ENCODE measurements around the gene SLC16A5. TPM values are rescaled to one million over a fixed set of nuclear protein-coding genes. Genes with fewer than 3 reads are reported as not detected.

The SLC16A5 gene
- total RNA-seq, 1 experiment from 2014 or later: 17.1 TPM

DNA sequence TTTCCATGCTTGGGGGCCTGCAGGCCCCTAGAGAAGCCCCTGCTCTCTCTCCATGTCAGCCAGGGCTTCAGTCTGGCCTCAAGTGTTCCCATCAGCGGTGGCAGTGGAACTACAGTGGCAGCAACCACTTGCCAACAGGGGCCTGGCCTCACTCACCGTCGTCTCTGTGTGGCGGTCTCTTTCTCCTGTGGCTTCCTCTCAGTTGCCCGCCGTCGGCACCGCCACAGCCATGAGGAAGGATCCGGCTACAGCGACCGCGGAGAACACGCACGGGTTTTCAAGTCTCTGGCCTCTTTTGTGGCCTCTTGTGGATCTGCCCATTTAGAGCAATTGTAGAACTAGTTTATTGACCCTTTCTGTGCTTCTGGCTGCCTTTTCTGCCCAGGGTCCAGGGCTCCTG, 30.6 kb downstream of the SLC16A5 start:
- H3K56ac ChIP-seq (ENCODE audit: insufficient read length, low read depth, low read length): no peak overlapping the region
- no peak overlapping the region for H2BK5ac ChIP-seq (ENCODE audit: insufficient read length, low read length)
- H4K91ac ChIP-seq (ENCODE audit: insufficient read length, low read depth, low read length): no peak overlapping the region
- no peak overlapping the region for H2BK120ac ChIP-seq (ENCODE audit: low read depth, low read length, poor library complexity, severe bottlenecking)
- no peak overlapping the region for H4K8ac ChIP-seq (replicated peaks; ENCODE audit: insufficient read length, low read depth, low read length)
- no peak overlapping the region for H3T11ph ChIP-seq (ENCODE audit: low read length)
- H2AK5ac ChIP-seq (ENCODE audit: insufficient read length, low read length): no peak overlapping the region
- no peaks in the 10 kb centered on the region for H3K9me3 ChIP-seq (ENCODE audit: control insufficient read depth, low read depth, low read length)
- H3K36me3 Mint-ChIP-seq (ENCODE audit: insufficient read depth in 1 of 3, low read depth in 3 of 3): peaks cover 10 to 39% (median 21%) of the 10 kb centered on the region in 3 experiments; a peak in 6 of 7 replicates
- H3K23me2 ChIP-seq (ENCODE audit: insufficient read length, low read depth, low read length, poor library complexity, severe bottlenecking): no peaks in the 10 kb centered on the region
- H3K14ac ChIP-seq (ENCODE audit: insufficient read depth, low read length): no peak overlapping the region
- H2BK20ac ChIP-seq (ENCODE audit: low read depth, low read length, poor library complexity, severe bottlenecking): no peak overlapping the region
- no peak overlapping the region for H4K5ac ChIP-seq (ENCODE audit: insufficient read length, low read depth, low read length)
- no peak overlapping the region for H3K18ac ChIP-seq (ENCODE audit: insufficient read length, low read depth, low read length)
- H3K4me1 ChIP-seq (ENCODE audit: insufficient read depth, low read length): no peaks in the 10 kb centered on the region
- no peak overlapping the region for H2BK12ac ChIP-seq (ENCODE audit: insufficient read length, low read depth, low read length)
- WGBS (ENCODE audit: extremely low coverage, insufficient read length, low lambda C conversion rate): no CpG with 5 or more reads among the region's 14 CpGs
- H4K20me1 ChIP-seq (ENCODE audit: control insufficient read depth, insufficient read depth, insufficient read length): no peaks in the 10 kb centered on the region
- H3K4me2 ChIP-seq (ENCODE audit: insufficient read depth, insufficient read length, low read length): no peak overlapping the region
- no peaks in the 10 kb centered on the region for H3K9me3 Mint-ChIP-seq
- H3K4ac ChIP-seq (ENCODE audit: low read depth, low read length): no peak overlapping the region
- TF ChIP-seq, protein P1, sequence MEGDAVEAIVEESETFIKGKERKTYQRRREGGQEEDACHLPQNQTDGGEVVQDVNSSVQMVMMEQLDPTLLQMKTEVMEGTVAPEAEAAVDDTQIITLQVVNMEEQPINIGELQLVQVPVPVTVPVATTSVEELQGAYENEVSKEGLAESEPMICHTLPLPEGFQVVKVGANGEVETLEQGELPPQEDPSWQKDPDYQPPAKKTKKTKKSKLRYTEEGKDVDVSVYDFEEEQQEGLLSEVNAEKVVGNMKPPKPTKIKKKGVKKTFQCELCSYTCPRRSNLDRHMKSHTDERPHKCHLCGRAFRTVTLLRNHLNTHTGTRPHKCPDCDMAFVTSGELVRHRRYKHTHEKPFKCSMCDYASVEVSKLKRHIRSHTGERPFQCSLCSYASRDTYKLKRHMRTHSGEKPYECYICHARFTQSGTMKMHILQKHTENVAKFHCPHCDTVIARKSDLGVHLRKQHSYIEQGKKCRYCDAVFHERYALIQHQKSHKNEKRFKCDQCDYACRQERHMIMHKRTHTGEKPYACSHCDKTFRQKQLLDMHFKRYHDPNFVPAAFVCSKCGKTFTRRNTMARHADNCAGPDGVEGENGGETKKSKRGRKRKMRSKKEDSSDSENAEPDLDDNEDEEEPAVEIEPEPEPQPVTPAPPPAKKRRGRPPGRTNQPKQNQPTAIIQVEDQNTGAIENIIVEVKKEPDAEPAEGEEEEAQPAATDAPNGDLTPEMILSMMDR (conservative IDR thresholded peaks at IDR 0.05): no peak
- peaks cover 6% of the 10 kb centered on the region for H3K79me1 ChIP-seq (ENCODE audit: insufficient read depth, low read depth, low read length, poor library complexity, severe bottlenecking)
- H3K27me3 ChIP-seq (ENCODE audit: insufficient read depth, low read length): no peaks in the 10 kb centered on the region
- H3K4me3 Mint-ChIP-seq: no peak overlapping the region
- H3K79me2 ChIP-seq (ENCODE audit: insufficient read depth, low read length): no peaks in the 10 kb centered on the region
- no peak for DNase-seq
- H3K27ac ChIP-seq (ENCODE audit: insufficient read length, low read depth, low read length): no peak overlapping the region
- no peak overlapping the region for H3K9ac ChIP-seq (ENCODE audit: extremely low read depth, insufficient read length, low read length)
- H3K27ac Mint-ChIP-seq: peak overlapping the region; percentile 11 to 79 (median 43); a peak in 2 of 7 replicates
- H3K23ac ChIP-seq (ENCODE audit: insufficient read length, low read depth, low read length): no peak overlapping the region
- no peak overlapping the region for H2BK15ac ChIP-seq (ENCODE audit: low read depth, low read length)
- H3K27me3 Mint-ChIP-seq (ENCODE audit: low read depth): no peaks in the 10 kb centered on the region; the same call in 1 of the 2 replicates
- peaks cover 8 to 11% of the 10 kb centered on the region in 2 experiments for H3K4me1 Mint-ChIP-seq
- H2AFZ ChIP-seq (ENCODE audit: low read length): no peak overlapping the region
